ENCODE data around the gene CDH13. TPM values are rescaled to one million over a fixed set of nuclear protein-coding genes. Genes with fewer than 3 reads are reported as not detected.

The CDH13 gene
- total RNA-seq, 1 experiment from 2014 or later, result 49.3 TPM

DNA sequence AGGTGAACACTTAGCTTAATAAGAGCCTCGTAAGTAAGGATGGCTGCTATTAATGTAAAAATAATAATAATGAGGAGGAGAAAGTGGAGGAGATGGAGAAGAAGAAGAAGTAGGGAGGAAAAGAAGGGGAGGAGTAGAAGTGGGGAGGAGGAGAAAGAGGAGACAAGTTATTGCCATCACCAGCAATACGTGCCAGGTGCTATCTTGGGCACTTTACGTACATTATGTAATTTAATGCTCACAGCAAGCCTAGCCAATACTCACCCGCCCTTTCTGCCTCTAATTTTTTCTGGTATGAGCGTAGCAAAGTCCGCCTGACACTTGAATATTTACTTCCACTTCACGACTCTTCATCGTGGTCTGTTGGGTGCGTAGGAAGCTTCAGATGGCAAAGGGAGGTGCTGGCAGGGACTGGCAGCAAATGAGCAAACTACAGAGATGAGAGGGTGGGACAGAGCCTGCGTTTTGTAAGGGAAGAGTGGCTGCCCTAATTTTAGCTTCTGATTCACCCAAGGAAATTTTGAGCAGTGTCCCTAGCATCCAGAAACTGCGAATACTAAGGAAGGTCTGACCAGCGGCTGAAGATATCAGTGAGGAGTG, 42.1 kb upstream of the CDH13 start:
- no peak for TF ChIP-seq CTCF (IDR thresholded peaks at IDR 0.05; ENCODE audit: unreplicated experiment)
- intact Hi-C loops (cut with micrococcal nuclease), result loop anchor here (5.0 kb wide), 1 partner anchor 127 kb away; no protein-coding TSS in a partner anchor
- Mint-ChIP-seq H3K9me3 (ENCODE audit: unreplicated experiment) (no peaks in the 10 kb centered on the region), H3K27me3 (ENCODE audit: insufficient read depth, unreplicated experiment) (peaks cover 33% of the 10 kb centered on the region), H3K4me1 (ENCODE audit: insufficient read depth, unreplicated experiment) (no peaks in the 10 kb centered on the region), H3K4me3 (ENCODE audit: unreplicated experiment) (no peak overlapping the region), H3K36me3 (ENCODE audit: insufficient read depth, unreplicated experiment) (no peaks in the 10 kb centered on the region), H3K27ac (ENCODE audit: low read depth, unreplicated experiment) (no peak overlapping the region)
- ChIA-PET CTCF (interaction anchor here (0.7 to 1.9 kb wide), 4 partner anchors 19 to 385 kb away, joined by 3 to 6 read pairs (median 5); no protein-coding TSS in a partner anchor), POLR2A (interaction anchor here (0.6 to 0.7 kb wide), 2 partner anchors 108 to 215 kb away, joined by 3 read pairs; no protein-coding TSS in a partner anchor)
- BruUV-seq (replicated peaks), result no TSS peak
- no peak for DNase-seq (ENCODE audit: unreplicated experiment)

DNA sequence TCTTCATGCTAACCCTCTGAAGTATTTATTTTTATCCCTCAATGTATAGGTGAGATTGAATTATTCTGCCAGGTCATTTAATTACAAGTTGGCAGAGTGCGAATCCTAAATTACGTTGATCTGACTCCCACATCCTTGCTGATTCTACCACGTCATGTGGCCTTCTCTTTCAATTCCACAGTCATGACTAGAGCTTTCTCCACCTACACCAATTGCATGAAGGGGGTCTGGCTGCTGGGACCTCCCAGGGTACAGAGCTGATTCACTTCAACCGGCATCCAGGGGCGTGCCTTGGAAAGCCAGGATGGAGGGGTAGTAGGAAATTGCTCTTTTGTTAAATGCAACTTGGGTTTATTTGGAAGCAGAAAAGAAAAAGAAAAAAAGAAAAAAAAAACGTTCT, 41.1 kb upstream of the CDH13 start:
- peak; percentile 8 for DNase-seq (ENCODE audit: unreplicated experiment)
- no TSS peak for BruUV-seq (replicated peaks)
- Mint-ChIP-seq H3K27ac (ENCODE audit: low read depth, unreplicated experiment) (no peak overlapping the region), H3K4me1 (ENCODE audit: insufficient read depth, unreplicated experiment) (no peaks in the 10 kb centered on the region), H3K27me3 (ENCODE audit: insufficient read depth, unreplicated experiment) (peaks cover 34% of the 10 kb centered on the region), H3K36me3 (ENCODE audit: insufficient read depth, unreplicated experiment) (no peaks in the 10 kb centered on the region), H3K4me3 (ENCODE audit: unreplicated experiment) (no peak overlapping the region), H3K9me3 (ENCODE audit: unreplicated experiment) (no peaks in the 10 kb centered on the region)
- CTCF ChIA-PET, result interaction anchor here (0.7 to 1.9 kb wide), 3 partner anchors 21 to 503 kb away, joined by 3 to 6 read pairs (median 3); no protein-coding TSS in a partner anchor
- no peak for TF ChIP-seq CTCF (IDR thresholded peaks at IDR 0.05; ENCODE audit: unreplicated experiment)
- POLR2A ChIA-PET, result interaction anchor here (0.6 kb wide), 1 partner anchor 19 kb away, joined by 4 read pairs; no protein-coding TSS in a partner anchor
- intact Hi-C loops (cut with micrococcal nuclease), result no loop called here

DNA sequence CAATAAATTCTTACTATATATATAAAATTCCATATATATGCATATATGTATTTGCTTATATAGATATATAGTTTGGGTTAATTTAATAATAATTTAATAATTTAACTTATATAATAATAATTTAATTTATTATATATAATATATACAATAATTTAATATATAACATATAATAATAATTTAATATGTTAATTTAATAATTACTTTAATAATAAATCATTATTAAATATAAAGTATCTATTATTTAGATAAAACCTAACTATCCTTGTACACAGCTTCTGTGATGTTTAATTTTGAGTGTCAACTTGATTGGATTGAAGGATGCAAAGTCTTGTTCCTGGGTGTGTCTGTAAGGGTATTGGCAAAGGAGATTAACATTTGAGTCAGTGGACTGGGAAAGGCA, 40.6 kb upstream of the CDH13 start:
- intact Hi-C loops (cut with micrococcal nuclease), result no loop called here
- H3K4me3 Mint-ChIP-seq (ENCODE audit: unreplicated experiment), result no peak overlapping the region
- H3K27me3 Mint-ChIP-seq (ENCODE audit: insufficient read depth, unreplicated experiment), result peaks cover 34% of the 10 kb centered on the region
- CTCF ChIA-PET, result interaction anchor here (0.7 to 1.0 kb wide), 2 partner anchors 22 to 503 kb away, joined by 3 read pairs; no protein-coding TSS in a partner anchor
- no peaks in the 10 kb centered on the region for H3K4me1 Mint-ChIP-seq (ENCODE audit: insufficient read depth, unreplicated experiment)
- no TSS peak for BruUV-seq (replicated peaks)
- no peak for DNase-seq (ENCODE audit: unreplicated experiment)
- TF ChIP-seq CTCF (IDR thresholded peaks at IDR 0.05; ENCODE audit: unreplicated experiment), result no peak
- H3K36me3 Mint-ChIP-seq (ENCODE audit: insufficient read depth, unreplicated experiment), result no peaks in the 10 kb centered on the region
- POLR2A ChIA-PET, result no interaction called here
- no peaks in the 10 kb centered on the region for H3K9me3 Mint-ChIP-seq (ENCODE audit: unreplicated experiment)
- H3K27ac Mint-ChIP-seq (ENCODE audit: low read depth, unreplicated experiment), result no peak overlapping the region

GRCh38 chr16:82587289-82587688, 39.5 kb upstream of the CDH13 start:
- Mint-ChIP-seq H3K9me3 (ENCODE audit: unreplicated experiment) (no peaks in the 10 kb centered on the region), H3K27ac (ENCODE audit: low read depth, unreplicated experiment) (no peak overlapping the region), H3K36me3 (ENCODE audit: insufficient read depth, unreplicated experiment) (no peaks in the 10 kb centered on the region), H3K4me3 (ENCODE audit: unreplicated experiment) (no peak overlapping the region), H3K27me3 (ENCODE audit: insufficient read depth, unreplicated experiment) (peaks cover 38% of the 10 kb centered on the region), H3K4me1 (ENCODE audit: insufficient read depth, unreplicated experiment) (no peaks in the 10 kb centered on the region)
- DNase-seq (ENCODE audit: unreplicated experiment), result no peak
- BruUV-seq (replicated peaks), result no TSS peak
- intact Hi-C loops (cut with micrococcal nuclease), result no loop called here
- CTCF ChIA-PET, result interaction anchor here (1.4 kb wide), 1 partner anchor 17 kb away, joined by 3 read pairs; no protein-coding TSS in a partner anchor
- POLR2A ChIA-PET, result no interaction called here
- TF ChIP-seq CTCF (IDR thresholded peaks at IDR 0.05; ENCODE audit: unreplicated experiment), result no peak

Measured in MCF 10A (cell line).